H4 (cell line): ENCODE data around the gene EPB41L4B. TPM values are rescaled to one million over a fixed set of nuclear protein-coding genes. Genes with fewer than 3 reads are reported as not detected.

Experiments
- total RNA-seq: library from RNA; depleted of rRNA; stranded (reverse); fragments of >200 nt; shearing (Covaris generic); gene quantifications from 2 replicates; pipeline ENCODE4 v1.2.3, GENCODE V29; 2014; rRNA removed

EPB41L4B gene
- total RNA-seq, 1 experiment from 2014 or later: 3.5 TPM

Other genes starting within 250 kb of the EPB41L4B start
- gene TMEM245, start 201.1 kb downstream of the EPB41L4B start, total RNA-seq: 34.7 and 39.0 TPM in 2 replicates
- gene FRRS1L, start 153.8 kb downstream of the EPB41L4B start, total RNA-seq: not detected in 2 replicates
- 5.2 and 5.9 TPM in 2 replicates for gene PTPN3, start 177.2 kb upstream of the EPB41L4B start, total RNA-seq